HG03378 (cell line): ENCODE results near the gene RCAN1.
"Not testable (repeated sequence)": the region's sequence is repeated elsewhere in the genome, so short reads cannot be mapped to it uniquely, and the experiment has no call there.

ENCODE experiments used
- ATAC-seq: cut with Tn5 transposase; IDR thresholded peaks from one replicate; pipeline ENCODE4 v1.9.1; 2021; ENCODE audit warnings: mild to moderate bottlenecking, moderate library complexity; ENCODE audit not compliant: unreplicated experiment

RCAN1 gene

GRCh38 chr21:34621434-34622350, 6.8 kb upstream of the RCAN1 start:
- no peak for ATAC-seq

GRCh38 chr21:34619841-34620665, 5.1 kb upstream of the RCAN1 start:
- ATAC-seq, result no peak

- ATAC-seq, result no peak
Observed at GRCh38 chr21:34618941-34619340, 4.0 kb upstream of the RCAN1 start.

- no peak for ATAC-seq
Observed at GRCh38 chr21:34617753-34618339, 2.9 kb upstream of the RCAN1 start.

GRCh38 chr21:34615487-34615814, 538 bp upstream of the RCAN1 start:
- no peak for ATAC-seq

GRCh38 chr21:34613679-34614627, 960 bp downstream of the RCAN1 start:
- no peak for ATAC-seq

GRCh38 chr21:34612557-34612956, 2.4 kb downstream of the RCAN1 start:
- ATAC-seq, result no peak

GRCh38 chr21:34612056-34612455, 2.9 kb downstream of the RCAN1 start:
- no peak for ATAC-seq

- ATAC-seq, result no peak
Observed at GRCh38 chr21:34611528-34611927, 3.4 kb downstream of the RCAN1 start.

- no peak for ATAC-seq
Observed at GRCh38 chr21:34609933-34610549, 4.9 kb downstream of the RCAN1 start.

GRCh38 chr21:34609244-34609932, 5.5 kb downstream of the RCAN1 start:
- ATAC-seq, result no peak

GRCh38 chr21:34607376-34607775, 7.5 kb downstream of the RCAN1 start:
- not testable (repeated sequence) for ATAC-seq

GRCh38 chr21:34606621-34607020, 8.3 kb downstream of the RCAN1 start:
- no peak for ATAC-seq

- no peak for ATAC-seq
Observed at GRCh38 chr21:34606051-34606450, 8.9 kb downstream of the RCAN1 start.

- not testable (repeated sequence) for ATAC-seq
Observed at GRCh38 chr21:34604956-34605355, 10.0 kb downstream of the RCAN1 start.

- ATAC-seq, result no peak
Observed at GRCh38 chr21:34604556-34604955, 10.4 kb downstream of the RCAN1 start.

GRCh38 chr21:34603710-34604057, 11.2 kb downstream of the RCAN1 start:
- ATAC-seq, result no peak

GRCh38 chr21:34603002-34603709, 11.8 kb downstream of the RCAN1 start:
- no peak for ATAC-seq

GRCh38 chr21:34602061-34602460, 12.9 kb downstream of the RCAN1 start:
- no peak for ATAC-seq
